ENCODE measurements around the gene TEDC2. TPM values are rescaled to one million over a fixed set of nuclear protein-coding genes. Genes with fewer than 3 reads are reported as not detected.
A peak's percentile ranks its signal among the peaks of the same experiment; 100 is the strongest.

The TEDC2 gene
- total RNA-seq, 4 donors from 2014 or later, result 0.33 to 0.91 TPM; not detected in 2

DNA sequence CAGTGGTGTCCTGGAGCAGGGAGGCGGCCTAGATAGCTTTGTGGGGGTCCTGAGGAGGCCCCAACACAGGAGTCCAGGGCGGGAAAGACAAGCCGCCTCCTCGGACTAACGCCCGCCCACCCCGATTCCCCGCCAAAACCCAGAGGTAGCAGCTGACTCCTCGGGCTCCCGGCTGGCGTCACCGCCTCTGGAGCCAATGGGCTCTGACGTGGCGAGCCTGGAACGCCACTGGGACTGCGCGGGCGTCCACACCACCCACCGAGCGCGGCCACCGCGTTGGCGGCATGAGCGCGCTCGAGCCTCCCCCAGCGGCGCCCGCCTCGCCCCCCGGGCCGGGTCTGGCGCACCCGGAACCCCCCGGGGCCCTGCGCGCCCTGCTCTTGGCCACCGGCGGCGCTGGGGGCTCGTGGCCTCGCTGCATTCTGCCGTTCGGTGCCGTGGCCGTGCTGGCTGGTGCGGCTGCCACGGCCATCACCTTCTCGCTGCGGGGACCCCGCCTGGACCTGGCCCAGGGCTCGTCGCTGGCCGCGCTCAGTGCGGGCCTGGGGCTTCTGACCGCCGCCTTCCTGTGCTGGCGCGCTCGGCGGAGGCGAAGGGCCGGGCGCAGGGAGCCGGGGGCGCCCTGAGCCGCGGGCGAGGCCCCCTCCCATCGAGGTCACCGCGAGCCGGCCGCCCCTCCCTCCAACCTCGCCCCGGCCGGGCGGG lies 7.8 kb downstream of the TEDC2 start:
- in situ Hi-C loops (cut with MboI; ENCODE audit: low sequenced_read_pairs in 4 of 4) (no loop called here), intact Hi-C loops (cut with DNase I; ENCODE audit: low total_unique reads) (loop anchor here (1.0 kb wide), 1 partner anchor 15 kb away; no protein-coding TSS in a partner anchor)
- peak overlapping the region in 1 of 4 donors; percentile 32 for H3K27ac ChIP-seq
- DNase-seq, result peak; percentile 40 to 72
- ATAC-seq, result peak; percentile 57 to 62
- peaks cover 29 to 38% (median 33%) of the 10 kb centered on the region in 3 donors for H3K27me3 ChIP-seq
- peak overlapping the region; percentile 37 to 59 (median 48) for H3K4me3 ChIP-seq
- TF ChIP-seq POLR2A (IDR thresholded peaks at IDR 0.05), result peak; percentile 53 to 69
- TF ChIP-seq, protein P1, sequence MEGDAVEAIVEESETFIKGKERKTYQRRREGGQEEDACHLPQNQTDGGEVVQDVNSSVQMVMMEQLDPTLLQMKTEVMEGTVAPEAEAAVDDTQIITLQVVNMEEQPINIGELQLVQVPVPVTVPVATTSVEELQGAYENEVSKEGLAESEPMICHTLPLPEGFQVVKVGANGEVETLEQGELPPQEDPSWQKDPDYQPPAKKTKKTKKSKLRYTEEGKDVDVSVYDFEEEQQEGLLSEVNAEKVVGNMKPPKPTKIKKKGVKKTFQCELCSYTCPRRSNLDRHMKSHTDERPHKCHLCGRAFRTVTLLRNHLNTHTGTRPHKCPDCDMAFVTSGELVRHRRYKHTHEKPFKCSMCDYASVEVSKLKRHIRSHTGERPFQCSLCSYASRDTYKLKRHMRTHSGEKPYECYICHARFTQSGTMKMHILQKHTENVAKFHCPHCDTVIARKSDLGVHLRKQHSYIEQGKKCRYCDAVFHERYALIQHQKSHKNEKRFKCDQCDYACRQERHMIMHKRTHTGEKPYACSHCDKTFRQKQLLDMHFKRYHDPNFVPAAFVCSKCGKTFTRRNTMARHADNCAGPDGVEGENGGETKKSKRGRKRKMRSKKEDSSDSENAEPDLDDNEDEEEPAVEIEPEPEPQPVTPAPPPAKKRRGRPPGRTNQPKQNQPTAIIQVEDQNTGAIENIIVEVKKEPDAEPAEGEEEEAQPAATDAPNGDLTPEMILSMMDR (IDR thresholded peaks at IDR 0.05 in 4 of 5, conservative IDR thresholded peaks at IDR 0.05 in 1 of 5), result no peak
- H3K36me3 ChIP-seq, result no peaks in the 10 kb centered on the region
- peaks cover 20 to 34% of the 10 kb centered on the region in 2 donors for H3K4me1 ChIP-seq
- no peaks in the 10 kb centered on the region for H3K9me3 ChIP-seq

DNA sequence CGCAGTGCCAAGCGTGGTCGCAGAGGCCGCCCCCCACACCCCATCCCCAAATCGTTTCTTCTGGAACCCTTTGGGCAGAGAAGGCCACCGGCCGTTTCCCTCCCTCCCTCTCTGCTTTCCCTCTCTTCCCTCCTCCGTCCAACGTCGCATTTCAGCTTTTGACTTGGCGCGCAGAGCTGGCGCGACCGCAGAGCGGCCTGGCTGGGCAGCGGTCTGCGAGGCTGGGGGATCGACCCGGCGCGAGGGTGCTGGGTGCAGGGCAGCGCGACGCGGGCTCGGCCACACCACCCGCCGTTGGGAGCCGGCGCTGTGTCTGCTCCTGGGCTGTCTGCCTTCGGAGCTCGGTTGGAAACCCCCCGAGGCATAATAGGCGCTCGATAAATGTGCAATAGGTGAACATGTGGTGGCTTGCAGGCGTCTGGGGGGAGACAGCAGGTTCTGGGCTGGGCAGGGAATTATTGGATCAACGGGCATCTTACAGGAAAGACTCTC lies 8.4 kb downstream of the TEDC2 start:
- peak overlapping the region; percentile 37 to 59 (median 48) for H3K4me3 ChIP-seq
- H3K36me3 ChIP-seq, result no peaks in the 10 kb centered on the region
- peaks cover 20 to 34% of the 10 kb centered on the region in 2 donors for H3K4me1 ChIP-seq
- intact Hi-C loops (cut with DNase I; ENCODE audit: low total_unique reads) (no loop called here), in situ Hi-C loops (cut with MboI; ENCODE audit: low sequenced_read_pairs in 4 of 4) (no loop called here)
- peaks cover 34 to 44% (median 39%) of the 10 kb centered on the region in 3 donors for H3K27me3 ChIP-seq
- no peaks in the 10 kb centered on the region for H3K9me3 ChIP-seq
- no peak for TF ChIP-seq POLR2A (IDR thresholded peaks at IDR 0.05)
- TF ChIP-seq, protein P1 (IDR thresholded peaks at IDR 0.05 in 4 of 5, conservative IDR thresholded peaks at IDR 0.05 in 1 of 5), result no peak
- DNase-seq, result no peak
- peak overlapping the region in 1 of 4 donors; percentile 7 for H3K27ac ChIP-seq
- peak; percentile 29 to 32 for ATAC-seq

DNA sequence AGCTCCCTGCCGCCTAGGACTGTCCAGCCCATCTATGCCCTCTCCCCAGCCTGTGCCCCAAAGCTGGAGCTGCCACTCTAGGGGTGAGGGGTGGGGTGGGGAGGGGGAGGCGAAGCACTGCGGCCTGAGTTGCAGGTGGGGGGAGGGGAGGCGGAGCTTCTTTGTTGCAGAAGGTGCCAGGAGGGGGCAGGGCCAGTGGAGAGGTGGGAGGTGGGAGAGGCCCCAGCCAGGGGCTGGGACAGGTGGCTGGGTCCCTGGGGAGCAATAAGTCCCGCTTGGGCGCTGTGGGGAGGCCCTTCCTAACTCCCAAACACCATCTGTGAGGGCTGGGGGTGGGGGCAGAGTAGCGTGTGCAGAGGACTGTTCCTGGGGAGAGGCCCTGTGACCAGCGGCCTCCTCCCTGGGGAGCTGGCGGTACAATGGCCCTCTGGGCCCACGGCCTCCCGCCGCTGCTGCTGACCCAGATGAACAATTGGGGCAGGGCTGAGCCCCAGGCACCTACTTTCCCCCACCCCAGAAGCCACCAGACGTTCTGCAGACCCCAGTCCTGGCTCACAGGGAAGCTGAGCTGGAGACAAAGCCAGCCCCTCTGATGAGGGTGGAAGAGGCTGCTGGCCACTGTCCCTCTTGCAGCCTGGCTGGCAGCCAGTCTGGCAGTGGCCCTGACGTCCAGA lies 9.0 kb downstream of the TEDC2 start:
- Histone ChIP-seq H3K9me3 (no peaks in the 10 kb centered on the region), H3K4me1 (peaks cover 20 to 34% of the 10 kb centered on the region in 2 donors), H3K36me3 (no peaks in the 10 kb centered on the region), H3K27ac (peak overlapping the region in 1 of 4 donors; percentile 7), H3K27me3 (peaks cover 36 to 46% (median 39%) of the 10 kb centered on the region in 3 donors), H3K4me3 (peak overlapping the region in 2 of 4 donors; percentile 13 to 47)
- DNase-seq (no peak), ATAC-seq (no peak)
- in situ Hi-C loops (cut with MboI; ENCODE audit: low sequenced_read_pairs in 4 of 4) (no loop called here), intact Hi-C loops (cut with DNase I; ENCODE audit: low total_unique reads) (no loop called here)
- no peak for TF ChIP-seq POLR2A (IDR thresholded peaks at IDR 0.05)
- TF ChIP-seq, protein P1 (IDR thresholded peaks at IDR 0.05 in 4 of 5, conservative IDR thresholded peaks at IDR 0.05 in 1 of 5), result no peak

DNA sequence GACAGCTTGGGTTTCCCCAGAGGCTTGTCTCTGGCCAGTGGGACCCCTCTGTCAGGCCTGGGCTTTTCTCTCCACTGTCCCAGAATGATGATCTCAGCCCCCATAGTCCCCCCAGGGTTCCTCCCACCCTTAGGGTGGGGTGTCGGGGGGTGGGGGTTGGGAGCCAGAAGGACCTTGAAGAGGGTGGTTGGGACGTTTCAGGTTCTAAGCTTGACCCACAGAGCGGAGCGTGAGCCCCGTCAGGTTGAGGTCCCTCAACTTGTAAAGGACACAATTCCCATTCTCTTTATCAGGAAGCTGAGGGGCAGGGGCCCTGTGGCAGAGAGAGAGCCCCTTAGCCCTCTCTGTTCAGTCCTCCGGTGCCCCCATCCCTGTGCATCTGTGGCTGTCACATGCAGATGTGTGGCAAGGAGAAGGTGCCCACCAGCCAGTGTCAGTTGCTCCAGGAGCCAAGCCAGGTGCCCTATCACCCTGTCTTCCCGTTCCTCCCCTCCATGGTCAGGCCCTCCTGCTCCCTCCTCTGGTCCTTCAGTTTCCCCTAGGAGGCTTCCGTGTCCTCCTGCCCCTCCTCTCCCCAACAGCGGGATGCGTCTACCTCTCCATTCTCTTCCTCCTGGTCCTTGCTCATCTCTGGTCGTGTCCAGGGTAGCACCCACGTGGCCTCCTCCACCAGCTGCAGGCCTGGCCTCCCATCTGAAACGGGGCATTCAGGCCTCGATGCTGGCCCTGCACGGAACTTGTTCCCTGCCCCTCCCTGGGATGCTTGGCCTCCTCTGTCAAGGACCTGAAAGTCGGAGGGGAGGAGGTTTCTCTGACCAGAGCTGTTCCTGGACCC lies 9.7 kb downstream of the TEDC2 start:
- peaks cover 36 to 46% (median 39%) of the 10 kb centered on the region in 3 donors for H3K27me3 ChIP-seq
- TF ChIP-seq POLR2A (IDR thresholded peaks at IDR 0.05), result no peak
- TF ChIP-seq, protein P1 (IDR thresholded peaks at IDR 0.05 in 4 of 5, conservative IDR thresholded peaks at IDR 0.05 in 1 of 5), result no peak
- H3K4me1 ChIP-seq, result peaks cover 20 to 34% of the 10 kb centered on the region in 2 donors
- H3K36me3 ChIP-seq, result no peaks in the 10 kb centered on the region
- no peak overlapping the region for H3K27ac ChIP-seq
- in situ Hi-C loops (cut with MboI; ENCODE audit: low sequenced_read_pairs in 4 of 4) (no loop called here), intact Hi-C loops (cut with DNase I; ENCODE audit: low total_unique reads) (no loop called here)
- no peak for DNase-seq
- H3K9me3 ChIP-seq, result no peaks in the 10 kb centered on the region
- no peak for ATAC-seq
- no peak overlapping the region for H3K4me3 ChIP-seq

Data from gastrocnemius medialis (tissue), 4 donors.